Stimulated activated CD4-positive, alpha-beta T cell treated with anti-CD3 and anti-CD28 coated beads, Interleukin-12 subunit alpha, Interleukin-12 subunit beta, amount 100 ng/mL, for 48 hours (primary cell): ENCODE results near the gene MS4A8.
"Not testable (repeated sequence)": the region's sequence is repeated elsewhere in the genome, so short reads cannot be mapped to it uniquely, and the experiment has no call there.

Source experiments
- DNase-seq, 3 donors: peaks; one replicate each; pipeline ENCODE4 v3.0.0-alpha.2; 2020; ENCODE audit warnings: low read depth in 2 of 3, low spot score in 1 of 3

MS4A8 gene, protein sequence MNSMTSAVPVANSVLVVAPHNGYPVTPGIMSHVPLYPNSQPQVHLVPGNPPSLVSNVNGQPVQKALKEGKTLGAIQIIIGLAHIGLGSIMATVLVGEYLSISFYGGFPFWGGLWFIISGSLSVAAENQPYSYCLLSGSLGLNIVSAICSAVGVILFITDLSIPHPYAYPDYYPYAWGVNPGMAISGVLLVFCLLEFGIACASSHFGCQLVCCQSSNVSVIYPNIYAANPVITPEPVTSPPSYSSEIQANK

GRCh38 chr11:60699284-60699691 lies at the start of gene MS4A8:
MS4A8 (plus strand) TSS chr11:60699612; CDS start chr11:60700861, 1,249 bp downstream.
- no peak for DNase-seq

GRCh38 chr11:60657888-60658287 lies 41.5 kb upstream of the MS4A8 start:
- DNase-seq: no peak

- DNase-seq: no peak
Observed at GRCh38 chr11:60658409-60658808, 41.0 kb upstream of the MS4A8 start.

DNA sequence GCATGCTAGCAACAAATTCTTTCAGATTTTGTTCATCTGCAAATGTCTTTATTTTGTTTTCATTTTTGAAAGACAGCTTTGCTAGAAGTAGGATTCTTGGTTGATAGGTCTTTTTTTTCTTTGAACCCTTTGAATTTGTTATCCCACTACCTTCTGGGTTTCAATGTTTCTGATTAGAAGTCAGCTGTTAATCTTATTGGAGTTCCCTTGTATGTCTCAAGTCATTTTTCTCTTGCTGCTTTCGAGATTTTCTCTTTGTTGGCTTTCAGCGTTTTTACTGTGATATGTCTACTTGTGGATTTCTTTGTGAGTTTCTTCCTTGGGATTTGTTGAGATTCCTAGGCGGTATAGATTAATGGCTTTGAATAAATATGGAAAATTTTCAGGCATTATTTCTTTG lies 27.2 kb upstream of the MS4A8 start:
- DNase-seq: no peak

DNA sequence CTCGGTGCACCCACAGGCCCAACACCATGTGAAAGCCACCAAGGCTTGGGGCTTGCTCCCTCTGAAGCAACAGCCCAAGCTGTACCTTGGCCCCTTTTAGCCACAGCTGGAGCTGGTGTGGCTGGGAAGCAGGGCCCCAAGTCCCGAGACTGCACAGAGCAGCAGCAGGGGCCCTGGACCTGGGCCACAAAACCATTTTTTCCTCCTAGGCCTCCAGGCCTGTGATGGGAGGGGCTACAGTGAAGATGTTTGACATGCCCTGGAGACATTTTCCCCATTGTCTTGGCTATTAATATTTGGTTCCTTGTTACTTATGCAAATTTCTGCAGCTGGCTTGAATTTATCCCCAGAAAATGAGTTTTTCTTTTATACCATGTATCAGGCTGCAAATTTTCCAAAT lies 21.2 kb upstream of the MS4A8 start:
- not testable (repeated sequence) for DNase-seq

- DNase-seq: no peak
Observed at GRCh38 chr11:60679879-60680278, 19.5 kb upstream of the MS4A8 start.

- DNase-seq: no peak
Observed at GRCh38 chr11:60680455-60681119, 18.8 kb upstream of the MS4A8 start.

DNA sequence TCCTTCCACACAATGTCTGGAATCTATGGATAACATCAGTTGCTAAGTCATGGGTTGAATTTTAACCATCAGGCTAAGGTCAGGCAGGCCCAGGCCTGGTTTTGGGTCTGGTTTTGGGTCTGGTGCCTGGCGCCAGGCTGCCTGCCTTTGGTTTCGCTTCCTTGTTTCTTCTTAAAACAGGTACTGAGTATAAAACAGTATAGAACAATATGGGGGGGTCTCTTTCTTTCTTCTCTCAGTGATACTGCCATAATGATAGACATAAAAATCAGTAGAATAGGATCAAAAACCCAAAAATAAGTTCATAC lies 14.9 kb upstream of the MS4A8 start:
- DNase-seq: not testable (repeated sequence)

DNA sequence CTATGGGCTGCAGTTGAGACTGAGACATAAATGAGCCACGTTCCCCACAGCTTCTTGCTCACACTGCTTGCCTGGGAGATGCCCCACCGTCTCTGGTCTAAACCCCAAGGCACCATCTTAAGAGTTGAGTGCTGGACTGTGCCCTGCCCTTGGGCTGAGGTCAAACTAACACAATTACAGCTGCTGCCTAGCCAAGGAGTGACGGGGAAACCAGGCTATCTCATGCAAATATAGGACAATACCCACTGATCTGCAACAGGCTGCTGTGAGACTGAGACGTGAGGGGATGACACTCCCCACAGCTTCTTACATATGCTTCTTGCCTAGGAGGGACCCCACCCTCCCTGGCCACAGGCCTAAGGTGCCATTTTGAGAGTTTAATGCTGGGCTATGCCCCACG lies 7.8 kb upstream of the MS4A8 start:
- DNase-seq: no peak

GRCh38 chr11:60699936-60700335 lies 524 bp downstream of the MS4A8 start:
- DNase-seq: no peak

DNA sequence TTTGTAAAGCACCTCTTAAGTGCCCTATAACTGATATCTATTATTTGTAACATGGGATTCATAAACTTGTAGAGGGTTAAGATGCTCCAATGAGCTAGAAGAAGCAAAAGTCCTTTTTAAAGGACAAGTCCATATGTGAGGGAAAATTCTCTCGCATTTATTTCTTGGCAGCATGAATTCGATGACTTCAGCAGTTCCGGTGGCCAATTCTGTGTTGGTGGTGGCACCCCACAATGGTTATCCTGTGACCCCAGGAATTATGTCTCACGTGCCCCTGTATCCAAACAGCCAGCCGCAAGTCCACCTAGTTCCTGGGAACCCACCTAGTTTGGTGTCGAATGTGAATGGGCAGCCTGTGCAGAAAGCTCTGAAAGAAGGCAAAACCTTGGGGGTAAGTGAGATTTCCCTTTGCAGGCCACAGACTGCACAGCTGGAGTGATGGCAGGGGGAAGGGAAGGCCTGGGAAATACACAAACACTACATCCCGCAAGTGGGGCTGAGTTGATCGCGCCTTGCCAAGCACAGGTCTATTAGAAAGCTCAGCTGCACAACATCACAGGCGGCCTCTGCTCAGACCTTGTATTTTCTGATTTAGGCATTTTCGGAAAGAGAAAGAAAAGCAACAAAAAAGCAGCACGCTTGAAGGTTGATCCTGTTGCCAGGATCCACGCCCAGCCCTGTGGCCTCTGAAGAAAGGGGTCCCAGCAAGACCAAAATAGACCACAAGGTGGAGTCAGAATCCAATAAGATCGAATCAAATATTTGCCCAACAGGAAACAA lies 1.5 kb downstream of the MS4A8 start:
- no peak for DNase-seq

DNA sequence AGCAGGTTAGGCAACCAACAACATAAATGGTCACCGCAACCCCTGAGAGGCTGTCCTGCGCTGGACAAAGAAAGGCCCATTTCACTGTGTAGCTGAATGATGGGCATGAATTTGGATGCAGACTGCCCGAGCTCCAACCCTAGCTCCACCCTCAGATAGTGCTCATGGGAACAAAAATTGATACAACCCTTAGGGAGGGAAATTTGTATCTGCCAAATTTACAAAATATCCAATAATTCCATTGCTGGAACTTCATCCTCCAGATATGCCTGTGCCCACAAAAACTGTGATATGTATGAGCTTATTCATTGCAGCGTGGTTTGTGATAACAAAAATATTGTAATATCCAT lies 2.0 kb downstream of the MS4A8 start:
- DNase-seq: no peak

- DNase-seq: no peak
Observed at GRCh38 chr11:60703374-60703773, 4.0 kb downstream of the MS4A8 start.

GRCh38 chr11:60705895-60706294 lies 6.5 kb downstream of the MS4A8 start:
- DNase-seq: no peak

DNA sequence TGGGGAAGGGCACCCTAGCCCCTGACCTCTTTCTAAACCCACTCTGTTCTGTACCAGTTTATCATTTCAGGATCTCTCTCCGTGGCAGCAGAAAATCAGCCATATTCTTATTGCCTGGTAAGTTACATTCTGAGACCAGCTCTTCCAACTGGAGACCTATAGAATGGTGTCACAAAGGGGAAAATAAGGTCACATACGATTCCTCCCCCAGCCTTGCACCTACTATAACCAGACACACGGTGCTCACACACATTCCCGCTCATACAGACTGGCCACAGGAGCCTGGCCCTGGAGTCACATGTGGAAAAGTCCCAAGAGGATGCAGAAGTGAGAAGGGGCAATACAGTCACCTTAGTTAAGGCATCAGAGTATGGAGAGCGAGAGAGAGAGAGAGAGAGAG lies 7.5 kb downstream of the MS4A8 start:
- DNase-seq: no peak

GRCh38 chr11:60710482-60710881 lies 11.1 kb downstream of the MS4A8 start:
- no peak for DNase-seq

- DNase-seq: no peak
Observed at GRCh38 chr11:60711276-60711675, 11.9 kb downstream of the MS4A8 start.

GRCh38 chr11:60713423-60713822 lies 14.0 kb downstream of the MS4A8 start:
- not testable (repeated sequence) for DNase-seq

GRCh38 chr11:60717956-60718355 lies 18.5 kb downstream of the MS4A8 start:
- no peak for DNase-seq

DNA sequence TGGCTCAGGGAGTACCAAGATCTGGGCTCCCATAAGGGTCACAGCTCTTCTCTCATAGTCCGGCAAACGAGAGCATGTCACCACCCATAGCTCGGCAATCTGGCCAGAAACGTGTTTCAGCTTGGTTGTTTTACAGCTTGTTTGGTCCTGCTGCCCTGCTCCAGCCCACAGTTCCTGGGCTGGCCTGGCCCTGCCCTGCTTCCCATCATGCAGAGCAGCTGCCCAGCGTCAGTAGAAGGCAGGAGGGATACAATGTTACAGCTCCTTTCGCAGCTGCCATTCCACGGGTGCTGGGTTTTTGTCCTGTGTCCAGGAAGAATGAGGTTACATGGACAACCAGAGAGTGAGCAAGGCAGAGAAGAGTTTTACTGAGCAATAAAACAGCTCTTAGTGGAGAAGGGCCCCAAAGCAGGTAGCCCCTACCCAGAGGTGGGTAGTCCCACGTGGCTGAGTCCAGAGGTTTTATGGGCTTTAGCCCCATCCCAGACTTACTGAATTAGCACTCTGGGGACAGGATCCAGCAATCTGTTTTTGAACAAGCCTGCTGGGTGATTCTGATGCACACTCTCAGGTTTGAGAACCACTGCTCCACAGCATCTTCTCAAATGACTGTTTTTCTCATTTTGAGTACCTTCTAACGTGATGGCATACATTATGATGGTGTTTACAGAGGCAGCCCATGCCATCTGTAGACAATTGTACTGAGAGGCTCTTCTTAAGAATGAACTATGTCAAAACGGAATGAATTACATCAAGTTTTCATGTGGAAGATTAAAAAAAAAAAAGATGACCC lies 19.3 kb downstream of the MS4A8 start:
- DNase-seq: no peak

GRCh38 chr11:60719391-60719790 lies 20.0 kb downstream of the MS4A8 start:
- DNase-seq: no peak

- DNase-seq: no peak
Observed at GRCh38 chr11:60720460-60720859, 21.0 kb downstream of the MS4A8 start.
